ENCODE results near the gene CDKN2B.
"Not testable (repeated sequence)": the region's sequence is repeated elsewhere in the genome, so short reads cannot be mapped to it uniquely, and the experiment has no call there.

The CDKN2B gene

DNA sequence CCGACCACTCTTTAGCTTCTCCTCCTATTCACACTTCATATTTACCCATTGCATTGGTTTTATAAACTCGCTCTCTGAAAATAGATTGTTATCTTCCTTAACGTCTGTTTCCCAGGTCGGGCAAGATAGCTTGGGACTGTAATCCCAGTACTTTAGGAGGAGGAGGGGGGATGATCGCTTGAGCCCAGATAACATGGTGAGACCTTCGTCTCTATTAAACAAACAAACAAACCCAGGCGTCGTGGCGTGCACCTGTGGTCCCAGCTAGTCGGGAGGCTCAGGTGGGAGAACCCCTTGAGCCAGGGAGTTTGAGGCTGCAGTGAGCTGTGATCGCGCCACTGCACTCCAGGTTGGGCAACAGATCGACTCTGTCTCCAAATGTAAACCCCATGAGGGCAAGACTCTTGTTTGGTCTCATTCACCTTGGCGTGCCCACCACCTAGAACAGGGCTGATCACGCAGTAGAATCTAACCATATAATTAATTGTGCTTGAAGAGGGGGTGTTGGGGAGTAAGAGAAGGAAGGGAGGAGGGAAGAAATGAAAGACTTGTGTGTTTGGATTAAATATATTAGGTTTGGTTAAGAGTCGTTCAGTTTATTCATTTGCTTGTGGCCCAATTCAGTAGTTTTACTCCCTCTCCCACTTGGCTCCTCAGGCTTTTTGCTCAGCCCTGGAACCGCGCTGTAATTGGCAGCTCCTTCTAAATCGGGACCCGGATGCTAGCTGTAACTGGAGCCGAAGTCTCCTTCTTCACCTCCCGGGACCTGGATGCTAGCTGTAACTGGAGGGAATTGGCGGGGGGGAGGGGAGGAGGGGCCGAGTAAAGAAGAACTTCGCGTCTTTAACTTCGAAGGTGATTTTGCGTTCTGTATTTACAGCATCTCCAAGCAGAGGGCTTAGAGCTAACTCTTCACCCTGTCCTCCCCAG lies 39.8 kb downstream of the CDKN2B start:
- DNase-seq (ENCODE audit: low spot score) = no peak

DNA sequence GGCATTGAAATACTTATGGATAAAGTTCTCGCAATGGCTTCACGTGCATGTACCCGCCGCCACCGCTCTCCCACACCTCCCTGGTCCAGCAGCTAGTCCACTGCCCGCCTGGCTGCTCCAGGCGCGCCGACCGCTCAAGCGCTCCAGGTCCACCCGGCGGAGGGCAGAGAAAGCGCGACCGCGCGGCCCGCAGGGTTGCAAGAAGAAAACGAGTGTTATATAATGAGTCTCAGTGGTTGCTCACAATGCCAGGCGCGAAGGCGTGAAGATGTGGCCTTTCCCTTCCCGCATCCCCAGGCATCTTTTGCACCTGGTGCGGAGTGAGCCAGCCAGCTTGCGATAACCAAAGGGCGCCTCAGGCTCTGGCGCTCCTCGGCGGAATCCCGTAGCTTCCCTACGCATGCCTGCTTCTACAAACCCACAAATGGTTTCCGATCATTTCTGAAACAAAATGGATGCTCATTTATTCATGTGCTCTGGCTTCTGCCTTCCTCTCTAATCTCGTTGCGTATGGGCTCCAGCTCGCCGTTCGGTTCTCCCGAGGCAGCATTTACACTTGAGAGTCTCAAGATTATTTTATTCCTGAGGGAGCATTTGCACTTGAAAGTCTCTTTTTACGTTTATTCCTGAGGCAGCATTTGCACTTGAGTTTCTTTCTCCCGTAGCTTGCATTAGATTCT lies 40.6 kb downstream of the CDKN2B start:
- DNase-seq (ENCODE audit: low spot score) = no peak

DNA sequence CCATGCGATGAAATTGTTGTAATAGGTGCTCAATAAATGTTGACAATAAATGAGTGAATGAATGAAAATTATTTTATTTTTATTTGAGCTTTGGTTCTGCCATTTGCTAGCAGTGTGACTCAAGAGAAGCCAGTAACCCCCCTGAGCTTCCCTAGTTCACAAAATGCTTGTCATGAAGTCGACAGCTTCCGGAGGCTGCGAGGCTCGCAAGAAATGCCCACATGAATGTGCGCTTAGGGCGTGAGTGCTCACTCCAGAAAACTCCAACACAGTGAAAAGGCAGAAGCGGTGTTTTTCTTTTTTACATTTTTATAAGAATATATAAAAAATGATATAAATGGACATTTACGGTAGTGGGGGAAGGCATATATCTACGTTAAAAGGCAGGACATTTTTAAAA lies 41.4 kb downstream of the CDKN2B start:
- no peak for DNase-seq (ENCODE audit: low spot score)

DNA sequence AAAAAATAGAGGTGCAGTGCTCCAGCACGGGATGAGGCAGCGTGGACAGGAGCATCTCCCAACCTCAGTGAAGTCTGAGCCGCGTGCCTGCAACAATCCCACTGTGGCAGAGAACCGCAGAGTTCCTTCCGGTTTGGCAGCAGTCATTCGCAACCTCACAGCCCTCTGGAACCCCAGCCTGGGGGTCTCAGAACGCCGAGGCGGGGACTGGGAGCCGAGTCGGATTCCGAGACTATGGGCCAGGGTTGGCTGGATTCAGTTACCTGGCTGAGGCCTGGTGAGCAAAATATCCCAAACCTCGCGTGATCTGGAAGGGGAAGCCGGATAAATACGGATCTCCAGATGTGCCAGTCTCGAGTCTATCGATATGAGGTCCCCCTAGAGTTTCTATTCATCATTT lies 41.9 kb downstream of the CDKN2B start:
- DNase-seq (ENCODE audit: low spot score) = no peak

DNA sequence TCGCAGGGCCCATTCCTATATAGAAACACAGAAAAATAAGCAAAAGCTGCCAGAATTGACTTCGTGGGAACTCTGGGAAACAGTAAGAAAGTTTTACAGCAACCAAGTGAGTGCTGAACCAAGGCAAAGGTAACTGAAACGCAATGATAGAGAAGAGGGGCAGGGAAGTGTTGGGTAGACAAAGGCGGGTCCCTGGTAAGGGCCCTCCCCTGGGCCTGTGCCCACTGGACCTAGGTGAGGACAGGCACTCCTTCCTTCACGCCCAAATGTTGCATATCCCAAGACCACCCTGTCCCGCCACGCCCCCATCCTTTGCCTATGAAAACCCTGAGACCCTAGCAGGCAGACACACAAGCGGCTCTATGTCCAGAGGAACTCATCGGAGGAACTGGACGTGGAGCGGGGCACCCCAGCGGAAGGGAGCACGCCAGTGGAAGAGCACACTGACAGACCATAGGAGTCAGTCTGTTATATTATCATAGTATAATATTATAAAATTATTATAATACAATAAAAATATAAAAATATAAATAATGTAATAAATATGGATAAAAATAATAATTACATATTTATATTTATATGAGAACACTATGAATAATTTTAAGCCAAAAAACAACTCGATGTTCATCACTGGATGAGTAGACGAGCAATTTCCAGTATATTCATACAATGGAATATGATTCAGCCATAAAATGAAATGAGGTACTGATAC lies 42.8 kb downstream of the CDKN2B start:
- DNase-seq (ENCODE audit: low spot score) = no peak

DNA sequence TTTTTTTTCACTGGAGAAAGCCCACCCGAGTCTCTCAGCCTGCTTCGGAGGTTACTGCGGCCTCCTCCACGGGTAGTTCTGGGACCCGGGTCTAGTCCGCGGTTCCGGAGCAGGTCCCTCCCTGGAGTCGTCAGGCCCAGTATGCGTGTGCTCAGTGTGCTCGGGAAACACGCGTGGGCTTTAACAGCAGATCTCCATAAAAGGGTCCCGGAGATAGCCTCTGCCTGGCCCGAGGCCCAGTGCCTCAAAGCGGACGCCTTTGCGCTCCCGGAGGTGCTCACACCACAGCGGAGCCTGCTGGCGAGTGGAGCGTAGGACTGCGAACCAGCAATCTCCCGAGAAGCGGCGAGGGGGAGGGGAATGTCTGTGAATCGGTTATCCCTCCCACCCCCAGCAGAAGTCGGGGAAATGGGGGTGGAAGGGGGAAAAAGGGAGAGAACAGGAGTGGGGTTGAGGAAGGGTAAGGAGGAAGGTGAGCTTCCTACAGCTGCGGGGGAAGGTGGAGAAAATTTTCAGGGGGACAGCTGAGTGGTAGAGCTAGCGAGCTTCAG lies 43.6 kb downstream of the CDKN2B start:
- DNase-seq (ENCODE audit: low spot score) = peak; percentile 32

DNA sequence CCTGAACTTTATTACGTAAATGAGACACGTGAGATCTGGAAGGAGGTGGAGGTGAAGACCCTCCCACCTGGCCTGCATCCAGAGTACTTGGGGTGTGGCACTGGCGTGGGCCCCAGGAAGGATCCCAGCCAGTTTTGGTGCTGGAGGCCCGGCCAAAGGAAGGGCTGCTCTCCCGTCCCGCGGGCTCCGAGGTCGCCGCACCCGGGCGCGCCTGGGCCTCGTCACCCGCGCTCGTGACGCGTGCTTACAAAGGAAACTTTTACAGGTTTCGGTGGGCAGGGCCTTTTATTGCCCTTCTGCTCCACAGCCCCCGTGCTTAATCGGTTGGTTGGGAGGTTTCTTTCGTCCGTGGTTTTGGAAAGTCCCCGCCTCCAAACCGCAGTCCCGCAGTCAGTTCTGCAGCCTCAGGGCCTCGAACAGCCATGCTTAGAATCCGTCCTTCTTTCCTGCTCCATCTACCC lies 44.1 kb downstream of the CDKN2B start:
- DNase-seq (ENCODE audit: low spot score) = peak; percentile 53

DNA sequence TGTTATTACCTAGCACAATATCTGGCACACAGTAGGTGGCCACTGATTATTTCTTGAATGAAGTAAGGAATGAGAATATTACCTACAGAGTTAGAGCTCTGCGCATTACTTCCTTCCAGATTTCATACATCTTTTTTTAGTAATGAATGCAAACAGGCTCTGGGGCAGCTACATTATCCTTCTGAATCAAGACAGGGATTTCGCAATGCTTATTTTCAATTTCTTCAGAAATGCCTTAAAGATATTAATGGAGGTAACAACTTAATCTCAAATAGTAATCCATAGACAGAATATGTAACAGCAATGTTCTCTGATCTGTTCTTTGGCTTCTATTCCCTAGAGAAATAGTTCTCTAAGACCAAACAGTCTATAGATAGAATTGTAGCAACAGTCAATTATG lies 47.5 kb downstream of the CDKN2B start:
- DNase-seq (ENCODE audit: low spot score) = no peak

DNA sequence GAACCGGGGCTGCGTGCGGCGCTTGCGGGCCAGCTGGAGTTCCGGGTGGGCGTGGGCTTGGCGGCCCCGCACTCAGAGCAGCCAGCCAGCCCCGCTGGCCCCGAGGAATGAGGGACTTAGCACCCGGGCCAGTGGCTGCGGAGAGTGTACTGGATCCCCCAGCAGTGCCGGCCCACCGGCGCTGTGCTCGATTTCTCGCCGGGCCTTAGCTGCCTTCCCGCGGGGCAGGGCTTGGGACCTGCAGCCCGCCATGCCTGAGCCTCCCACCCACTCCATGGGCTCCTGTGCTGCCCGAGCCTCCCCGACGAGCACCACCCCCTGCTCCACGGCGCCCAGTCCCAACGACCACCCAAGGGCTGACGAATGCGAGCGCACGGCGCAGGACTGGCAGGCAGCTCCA lies 49.8 kb downstream of the CDKN2B start:
- DNase-seq (ENCODE audit: low spot score) = not testable (repeated sequence)

DNA sequence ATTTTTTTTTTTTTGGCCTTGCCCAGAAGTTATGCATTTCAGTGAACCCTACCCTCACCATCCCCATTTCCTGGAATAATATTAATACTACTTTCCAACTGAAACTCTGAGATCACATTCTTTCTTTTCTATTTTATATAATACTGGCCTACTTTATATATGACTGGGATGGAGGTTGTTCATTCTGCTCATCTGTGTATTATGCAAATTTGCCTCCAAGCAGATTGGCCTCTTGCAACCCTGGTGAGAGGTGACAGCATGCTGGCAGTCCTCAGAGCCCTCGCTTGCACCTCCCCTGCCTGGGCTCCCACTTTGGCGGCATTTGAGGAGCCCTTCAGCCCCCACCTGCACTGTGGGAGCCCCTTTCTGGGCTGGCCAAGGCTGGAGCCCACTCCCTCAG lies 50.3 kb downstream of the CDKN2B start:
- DNase-seq (ENCODE audit: low spot score) = no peak
